HG02981 (cell line): ENCODE data around the gene CDC14A.
"Not testable (repeated sequence)": the region's sequence is repeated elsewhere in the genome, so short reads cannot be mapped to it uniquely, and the experiment has no call there.

Experiments used
- ATAC-seq: cut with Tn5 transposase; IDR thresholded peaks from one replicate; pipeline ENCODE4 v1.9.1; 2021; ENCODE audit warnings: mild to moderate bottlenecking, moderate library complexity; ENCODE audit not compliant: unreplicated experiment

The CDC14A gene

DNA sequence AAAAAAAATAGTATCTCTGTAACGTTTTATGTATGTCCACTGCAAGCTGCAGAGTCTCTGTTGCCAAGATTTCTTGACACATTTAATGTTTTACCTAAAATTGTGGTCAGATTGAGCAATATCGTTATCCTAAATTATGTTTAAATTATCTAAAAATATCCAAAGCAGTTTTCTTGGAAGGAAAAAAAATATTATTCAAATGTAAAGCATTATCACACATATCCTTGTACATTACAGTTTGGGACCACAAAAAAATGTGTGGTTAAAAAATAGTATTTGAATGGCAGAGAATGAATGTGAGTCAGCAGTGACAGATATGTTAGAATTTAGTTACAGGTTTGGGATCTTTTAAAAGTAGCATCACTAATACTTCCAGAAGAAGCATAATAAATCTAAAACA, 21.2 kb upstream of the CDC14A start:
- ATAC-seq = not testable (repeated sequence)

DNA sequence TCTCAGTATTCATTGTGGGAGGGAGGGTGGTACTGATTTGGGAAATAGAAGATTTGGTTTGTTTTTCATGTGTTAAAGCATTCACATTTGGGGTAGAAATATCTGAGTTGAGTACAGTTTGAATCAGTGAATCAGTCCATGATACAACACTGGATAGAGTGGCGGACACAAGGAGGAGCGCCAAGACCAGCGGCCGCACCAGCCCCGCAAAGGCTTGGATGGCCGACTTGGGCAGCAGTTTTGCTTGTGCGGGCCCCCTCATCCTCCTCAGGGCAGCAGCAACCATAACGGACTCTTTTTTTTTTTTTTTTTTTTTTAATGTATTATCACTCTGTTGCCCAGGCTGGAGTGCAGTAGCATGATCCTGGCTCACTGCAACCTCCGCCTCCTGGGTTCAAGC, 20.0 kb upstream of the CDC14A start:
- no peak for ATAC-seq

DNA sequence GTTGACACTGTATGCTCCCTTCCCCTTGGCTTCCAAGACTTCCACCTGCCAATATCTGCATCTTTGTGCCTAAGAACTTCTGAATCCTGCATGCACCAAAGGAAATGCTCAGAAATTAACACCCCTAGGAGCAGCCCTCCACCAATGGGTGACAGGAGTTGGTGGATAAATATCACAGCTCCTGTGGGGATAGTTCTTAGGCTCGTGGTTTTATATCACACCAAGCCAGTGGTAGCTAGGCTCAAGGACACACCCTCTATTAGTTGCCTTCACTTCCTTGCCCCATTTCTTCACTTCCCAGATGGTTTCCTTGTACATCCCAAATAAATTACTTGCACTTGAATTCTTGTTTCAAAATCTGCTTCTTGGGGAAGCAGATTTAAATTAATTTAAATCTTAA, 16.9 kb upstream of the CDC14A start:
- ATAC-seq = no peak

DNA sequence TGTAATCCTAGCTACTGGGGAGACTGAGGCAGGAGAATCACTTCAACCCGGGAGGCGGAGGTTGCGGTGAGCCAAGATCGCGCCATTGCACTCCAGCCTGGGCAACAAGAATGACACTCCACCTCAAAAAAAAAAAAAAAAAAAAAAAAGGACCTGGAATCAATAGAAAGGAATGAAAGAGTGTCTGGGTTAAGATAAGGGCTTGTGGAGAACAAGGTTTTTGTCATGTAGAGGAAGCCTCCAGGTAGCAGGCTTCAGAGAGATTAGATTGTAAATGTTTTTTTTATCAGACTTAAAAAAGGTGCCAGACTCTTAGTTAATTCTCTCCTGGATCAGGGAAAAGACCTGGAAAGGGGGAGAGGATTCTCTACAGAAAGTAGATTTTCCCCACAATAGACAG, 14.4 kb upstream of the CDC14A start:
- not testable (repeated sequence) for ATAC-seq

DNA sequence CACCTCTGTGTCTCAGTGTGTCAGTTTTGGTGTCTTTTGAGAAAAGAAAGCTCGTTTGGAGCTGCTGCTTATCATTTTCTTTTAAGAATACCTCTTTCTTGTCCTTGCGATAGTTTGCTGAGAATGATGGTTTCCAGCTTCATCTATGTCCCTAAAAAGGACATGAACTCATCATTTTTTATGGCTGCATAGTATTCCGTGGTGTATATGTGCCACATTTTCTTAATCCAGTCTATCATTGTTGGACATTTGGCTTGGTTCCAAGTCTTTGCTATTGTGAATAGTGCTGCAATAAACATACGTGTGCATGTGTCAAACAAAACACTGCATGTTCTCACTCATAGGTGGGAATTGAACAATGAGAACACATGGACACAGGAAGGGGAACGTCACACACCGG, 12.6 kb upstream of the CDC14A start:
- ATAC-seq = not testable (repeated sequence)

DNA sequence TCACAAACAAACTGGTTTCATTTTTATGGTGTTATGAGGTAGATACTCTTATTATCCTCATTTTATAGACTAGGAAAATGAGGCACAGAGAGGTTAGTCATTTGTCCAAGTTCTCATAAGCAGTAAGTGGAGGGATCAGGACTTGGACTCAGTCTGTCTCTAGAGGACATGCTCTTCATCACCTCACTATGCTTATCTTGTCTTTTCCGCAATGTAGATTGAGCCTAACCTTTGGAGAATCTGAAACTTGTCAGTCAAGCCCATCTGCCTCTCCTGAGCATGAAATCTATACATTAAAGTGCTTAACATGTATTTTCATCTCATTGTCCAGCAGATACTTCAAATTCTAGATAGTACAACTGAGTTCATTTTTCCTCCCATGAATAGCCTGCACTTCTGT, 11.8 kb upstream of the CDC14A start:
- ATAC-seq = no peak

DNA sequence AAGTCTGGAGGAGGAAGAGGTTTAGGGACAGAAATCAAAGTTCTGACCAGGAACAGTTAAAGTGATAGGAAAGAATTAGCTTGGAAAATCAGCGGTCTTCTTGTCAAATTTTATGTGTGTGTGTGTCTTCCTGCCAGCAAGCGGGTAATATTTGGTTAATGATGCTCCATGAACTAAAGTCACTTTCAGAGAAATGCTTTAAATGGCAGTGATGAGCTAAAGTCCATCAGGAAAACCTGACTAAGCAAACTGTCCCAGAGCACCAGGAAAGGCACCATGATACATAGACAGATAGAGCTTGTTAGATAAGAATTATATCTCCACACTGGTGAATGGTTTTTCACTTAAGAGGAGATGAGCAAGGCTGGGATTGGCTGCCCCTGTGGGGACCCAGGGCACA, 10.0 kb upstream of the CDC14A start:
- ATAC-seq = no peak

DNA sequence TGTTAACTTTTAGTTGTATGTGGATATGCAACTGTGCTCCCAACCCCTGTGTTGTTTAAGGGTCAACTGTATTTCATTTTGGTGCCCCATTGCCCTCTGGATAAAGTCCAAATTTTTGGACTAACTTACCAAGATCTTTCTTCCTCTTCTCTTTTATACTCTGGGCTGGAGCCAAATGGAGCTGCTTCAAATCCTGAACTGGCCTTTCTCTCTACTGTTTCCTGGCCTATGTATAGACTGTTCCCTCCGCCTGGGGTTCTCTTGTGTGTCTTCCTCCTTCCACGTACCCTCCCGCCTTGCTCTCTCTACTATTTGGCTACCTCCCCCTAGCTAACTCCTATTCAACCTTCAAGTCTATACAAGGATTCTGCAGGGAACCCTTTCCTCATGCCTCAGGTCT, 8.4 kb upstream of the CDC14A start:
- ATAC-seq = no peak

DNA sequence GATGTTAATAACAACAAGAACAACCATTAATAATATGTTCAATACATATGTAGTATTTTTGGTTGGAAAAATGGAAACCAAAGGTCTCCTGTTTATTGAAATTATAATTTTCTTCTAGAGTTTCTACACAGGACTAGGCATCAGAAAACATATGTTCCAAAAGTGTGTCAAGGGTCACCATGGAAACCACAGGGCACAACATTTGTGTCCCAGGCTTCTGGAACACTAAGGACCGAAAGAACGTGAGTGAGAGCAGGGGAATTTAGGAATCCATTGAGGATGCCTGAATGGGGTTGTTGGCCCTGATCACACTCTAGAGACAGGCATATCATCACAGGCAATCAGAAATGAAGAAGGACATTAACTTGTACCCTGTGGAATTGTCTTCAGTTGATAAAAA, 7.5 kb upstream of the CDC14A start:
- ATAC-seq = no peak

DNA sequence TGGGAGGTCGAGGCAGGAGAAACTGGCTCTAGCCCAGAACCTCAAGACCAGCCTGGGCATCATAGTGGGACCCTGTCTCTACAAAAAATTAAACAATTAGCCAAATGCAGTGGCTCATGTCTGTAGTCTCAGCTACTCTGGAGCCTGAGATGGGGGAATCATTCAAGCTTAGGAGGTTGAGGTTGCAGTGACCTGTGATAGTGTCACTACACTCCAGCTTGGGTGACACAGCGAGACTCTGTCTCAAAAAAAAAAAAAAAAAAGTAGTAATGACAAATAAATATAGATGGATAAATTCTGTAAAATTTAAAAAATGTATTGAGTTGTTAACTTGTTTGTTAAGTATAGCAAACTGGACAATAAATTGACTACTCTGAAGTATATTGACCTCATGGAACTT, 5.9 kb upstream of the CDC14A start:
- no peak for ATAC-seq

DNA sequence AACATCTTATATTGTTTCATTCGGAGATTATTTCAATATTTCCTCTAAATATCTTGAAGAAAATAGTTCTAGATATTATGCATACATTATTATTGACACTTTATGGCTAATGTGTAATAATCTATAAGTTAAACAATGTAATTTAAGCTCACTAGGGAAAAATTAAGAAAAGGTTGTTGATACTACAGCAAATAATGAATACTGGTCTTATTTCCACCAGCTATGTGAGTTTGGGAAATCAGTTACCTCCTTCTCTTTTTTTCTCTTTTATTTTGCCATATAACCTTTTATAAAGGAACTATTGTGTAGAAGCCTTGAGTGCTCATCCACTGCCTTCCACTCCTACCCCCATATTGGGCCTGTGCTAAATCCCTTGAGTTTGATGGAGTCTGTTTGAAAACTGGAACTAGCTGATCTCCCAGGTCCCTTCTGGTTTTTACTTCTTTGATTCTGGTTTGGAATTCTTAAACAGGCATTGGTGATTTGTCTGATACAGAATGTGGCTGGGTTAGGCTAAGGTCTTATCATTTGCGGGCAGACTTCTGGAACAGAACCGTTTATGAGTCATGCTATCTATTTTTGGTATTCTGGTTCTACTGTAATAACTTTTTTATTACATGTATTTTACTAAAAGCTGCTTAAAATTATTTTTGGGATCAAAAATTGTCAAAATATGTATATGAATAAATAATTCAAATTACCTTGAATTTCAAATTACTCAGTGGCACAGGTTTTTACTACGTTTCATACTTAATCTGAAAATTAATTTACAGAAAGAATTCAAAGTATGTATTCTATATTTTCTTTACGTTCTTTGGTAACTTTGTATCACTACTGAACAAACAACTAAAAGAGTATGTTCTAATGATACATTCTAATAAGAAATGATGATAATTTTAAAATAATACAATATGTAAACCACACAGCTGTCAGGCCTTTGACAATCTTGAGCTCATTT, 5.0 kb upstream of the CDC14A start:
- ATAC-seq = no peak

DNA sequence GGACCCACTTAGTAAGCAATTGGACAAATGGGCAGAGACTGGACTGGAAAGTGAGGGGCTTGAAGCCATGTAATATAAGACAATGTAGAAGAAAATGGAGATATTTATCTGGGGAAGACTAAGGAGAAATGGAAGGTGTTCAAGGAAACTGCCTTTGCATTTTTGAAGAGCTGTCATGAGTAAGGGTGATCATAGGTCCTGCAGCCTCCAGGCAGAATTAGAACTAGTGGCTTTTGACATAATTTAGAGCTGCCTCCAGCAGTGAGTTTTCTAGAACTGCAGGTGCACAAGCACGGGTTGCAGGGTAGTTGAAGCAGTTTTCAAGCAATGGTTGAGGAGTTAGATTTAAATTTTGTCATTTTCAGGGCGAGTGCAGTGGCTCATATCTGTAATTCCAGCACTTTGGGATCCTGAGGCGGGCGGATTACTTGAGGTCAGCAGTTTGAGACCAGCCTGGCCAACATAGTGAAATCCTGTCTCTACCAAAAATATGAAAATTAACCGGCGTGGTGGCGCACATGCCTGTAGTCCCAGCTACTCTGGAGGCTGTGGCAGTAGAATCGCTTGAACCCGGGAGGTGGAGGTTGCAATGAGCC, 3.7 kb upstream of the CDC14A start:
- ATAC-seq = no peak

DNA sequence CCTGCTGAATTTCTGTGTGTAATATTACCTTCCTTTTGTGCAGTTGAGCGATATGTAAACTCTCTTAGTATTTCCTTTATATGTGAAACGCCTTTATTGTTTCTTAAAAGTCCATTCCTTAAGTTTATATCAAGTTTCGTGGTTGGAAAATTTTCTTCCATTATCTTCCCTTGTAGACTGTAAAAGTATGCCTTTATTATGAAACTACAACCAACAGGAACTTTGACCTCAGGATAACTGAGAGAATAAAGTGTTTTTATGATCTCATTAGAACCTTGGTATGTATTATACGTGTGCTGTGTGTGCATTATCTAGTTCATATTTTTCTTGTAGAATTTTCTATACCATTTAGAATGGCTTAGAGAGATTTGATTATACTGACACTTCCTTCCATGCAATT, 3.1 kb upstream of the CDC14A start:
- ATAC-seq = no peak

DNA sequence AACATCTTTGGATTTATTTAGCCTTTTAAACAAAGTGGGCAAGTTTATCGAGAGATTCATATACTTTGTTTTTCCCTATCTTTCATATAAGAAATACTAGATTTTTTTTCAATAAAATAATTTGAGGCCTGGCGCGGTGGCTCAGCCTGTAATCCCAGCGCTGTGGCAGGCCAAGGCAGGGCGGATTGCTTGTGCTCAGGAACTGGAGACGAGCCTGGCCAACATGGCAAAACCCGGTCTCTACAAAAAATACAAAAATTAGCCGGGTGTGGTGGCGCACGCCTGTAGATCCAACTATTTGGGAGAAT, 1.6 kb upstream of the CDC14A start:
- ATAC-seq = no peak

DNA sequence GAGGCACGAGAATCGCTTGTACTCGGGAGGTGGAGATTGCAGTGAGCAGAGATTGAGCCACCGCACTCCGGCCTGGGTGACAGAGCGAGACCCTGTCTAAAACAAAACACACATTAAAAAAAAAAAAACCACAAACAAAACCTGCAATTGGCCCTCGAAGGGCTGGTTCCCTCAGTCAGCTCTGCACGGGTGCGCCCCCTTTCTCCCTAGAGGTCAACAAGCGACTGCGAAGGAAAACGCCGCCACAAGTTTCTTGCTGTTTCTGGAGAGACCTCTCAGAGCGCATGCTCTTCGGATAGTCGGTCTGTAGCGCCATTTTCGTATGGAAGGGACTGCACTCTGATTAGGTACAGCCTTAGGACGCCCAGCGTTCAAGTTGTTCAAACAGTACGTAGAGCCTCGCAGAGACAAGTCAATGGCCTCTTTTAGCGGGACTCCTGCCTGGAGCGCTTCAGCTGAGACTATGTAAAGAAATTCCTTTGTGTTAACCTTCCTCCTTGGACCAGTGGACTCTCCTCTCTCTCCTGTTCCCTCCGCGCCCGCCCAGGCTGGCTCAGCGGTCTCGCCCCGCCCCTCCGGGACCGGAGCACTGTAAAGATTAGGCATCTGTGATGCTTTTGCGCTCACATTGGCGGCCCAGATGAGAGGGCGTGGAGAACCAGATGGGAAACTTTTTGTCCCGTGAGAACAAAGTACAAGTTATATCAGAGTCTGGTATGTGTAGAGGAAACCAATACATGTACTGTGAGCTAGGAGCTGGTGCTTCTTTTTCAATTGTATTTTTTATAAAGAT, 1.0 kb upstream of the CDC14A start:
- ATAC-seq = peak; percentile 50

DNA sequence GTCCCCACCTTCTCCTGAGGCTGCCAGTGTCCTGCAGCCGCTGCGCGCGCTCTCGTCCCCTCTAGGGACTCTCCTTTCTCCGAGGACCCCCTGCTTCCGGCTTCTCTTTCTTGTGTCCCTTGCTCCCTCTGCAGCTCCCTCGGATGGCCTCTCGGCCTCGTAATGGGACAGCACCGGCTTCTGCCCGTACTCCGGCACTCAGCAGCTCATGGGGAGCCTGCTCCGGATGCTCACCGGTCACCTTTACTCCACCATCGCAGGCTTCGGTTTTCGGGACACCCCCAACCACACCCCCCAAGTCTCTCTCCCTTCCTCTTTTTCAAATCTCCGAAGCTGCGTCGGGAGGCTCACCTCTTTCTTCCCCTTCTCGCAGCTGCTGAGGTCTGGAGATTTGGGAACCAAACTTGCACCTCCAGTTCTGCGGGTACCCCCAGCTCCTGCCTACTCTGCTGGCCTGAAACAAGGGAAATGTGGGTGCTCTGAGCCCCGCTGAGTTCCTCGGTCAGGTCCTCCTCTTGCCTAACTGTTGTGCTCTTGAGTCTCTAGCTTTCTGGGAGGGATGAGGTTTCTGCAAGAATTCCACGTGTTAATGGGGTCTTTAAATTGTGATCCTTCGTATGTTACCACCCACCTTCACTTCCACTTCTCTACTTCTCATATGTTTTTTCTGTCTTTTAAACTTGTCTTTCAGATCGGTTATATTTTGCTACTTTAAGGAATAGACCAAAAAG, 930 bp downstream of the CDC14A start:
- ATAC-seq = peak; percentile 17

DNA sequence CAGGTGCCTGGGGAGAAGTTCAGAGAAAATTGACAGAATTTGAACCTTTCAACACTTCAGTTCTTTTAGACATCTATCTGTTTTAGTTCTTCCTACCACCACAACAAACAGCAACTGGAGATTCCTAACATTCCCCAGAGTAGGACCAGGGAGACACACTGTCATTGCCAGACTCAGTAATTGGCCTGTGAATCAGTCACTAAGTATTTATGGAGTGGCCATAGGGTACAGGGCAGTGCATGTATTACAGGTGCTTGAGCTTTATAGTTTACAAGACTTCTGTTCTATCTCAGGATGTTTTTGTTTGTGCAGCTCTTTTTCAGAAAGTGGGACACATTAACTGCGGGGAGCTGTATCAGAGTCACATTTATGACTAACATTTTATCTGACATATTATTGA, 1.7 kb downstream of the CDC14A start:
- no peak for ATAC-seq

DNA sequence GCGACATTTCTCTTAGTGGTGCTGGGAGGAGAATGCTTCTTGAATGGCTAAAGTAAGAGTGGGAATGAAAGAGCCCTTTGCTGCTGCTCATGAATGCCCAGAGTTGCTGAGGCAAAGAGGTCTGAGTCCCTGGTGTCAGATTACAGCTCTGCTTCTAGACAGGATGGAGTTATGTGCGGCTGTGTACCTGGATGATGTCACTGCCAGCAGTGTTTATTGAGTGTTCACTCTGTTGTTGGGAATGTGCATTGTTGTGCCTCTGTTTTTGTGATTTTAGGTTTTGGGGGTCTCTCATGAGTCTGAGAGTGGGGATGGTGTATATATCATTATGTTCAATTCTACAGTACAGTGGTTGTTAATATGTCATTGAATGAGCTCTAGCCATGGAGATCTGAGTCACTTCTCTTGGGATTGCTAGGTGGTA, 2.7 kb downstream of the CDC14A start:
- no peak for ATAC-seq

DNA sequence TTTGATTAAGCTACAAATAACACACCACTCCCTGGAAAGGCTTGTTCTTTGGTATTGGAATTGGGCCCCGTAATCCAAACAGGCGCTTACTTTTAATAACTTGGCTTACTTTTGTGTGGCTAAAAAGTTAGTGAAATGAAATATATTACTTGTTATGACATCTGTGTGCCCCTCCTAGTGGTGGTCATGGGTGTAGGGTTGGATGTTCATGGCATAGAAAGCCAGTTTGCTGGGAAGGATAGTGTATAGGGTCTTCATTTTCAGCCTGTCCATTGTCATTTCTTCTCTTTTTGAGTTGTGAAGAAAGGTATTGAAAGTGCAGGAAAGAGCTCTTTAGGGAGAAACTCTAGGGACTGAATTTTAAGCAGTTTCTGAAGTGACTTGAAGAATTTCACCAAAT, 5.9 kb downstream of the CDC14A start:
- ATAC-seq = no peak

DNA sequence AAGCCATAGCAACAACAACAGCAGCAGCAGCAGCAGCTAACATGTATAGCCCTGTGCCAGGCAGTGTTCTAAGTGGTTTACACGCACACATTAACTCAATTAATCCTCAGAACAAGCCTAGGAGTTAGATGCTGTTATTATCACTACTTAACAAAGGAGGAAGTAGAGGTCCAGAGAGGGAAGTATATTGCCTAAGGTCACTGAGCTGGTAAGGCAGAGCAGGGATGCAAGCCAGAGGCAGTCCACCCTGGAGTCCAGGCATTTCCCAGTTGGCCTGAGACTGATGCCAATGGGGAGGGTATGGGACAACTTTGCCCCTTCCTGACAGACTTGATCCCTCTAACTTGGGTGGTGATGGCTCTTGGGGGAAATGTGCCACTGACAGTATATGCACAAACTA, 6.8 kb downstream of the CDC14A start:
- ATAC-seq = no peak
